Measurements from ENCODE around the gene POU2F1. TPM values are rescaled to one million over a fixed set of nuclear protein-coding genes. Genes with fewer than 3 reads are reported as not detected.
"Not testable (repeated sequence)": the region's sequence is repeated elsewhere in the genome, so short reads cannot be mapped to it uniquely, and the experiment has no call there.

POU2F1 gene
- total and polyA plus RNA-seq, 2 experiments from 2014 or later: 9.2 to 21.9 TPM

DNA sequence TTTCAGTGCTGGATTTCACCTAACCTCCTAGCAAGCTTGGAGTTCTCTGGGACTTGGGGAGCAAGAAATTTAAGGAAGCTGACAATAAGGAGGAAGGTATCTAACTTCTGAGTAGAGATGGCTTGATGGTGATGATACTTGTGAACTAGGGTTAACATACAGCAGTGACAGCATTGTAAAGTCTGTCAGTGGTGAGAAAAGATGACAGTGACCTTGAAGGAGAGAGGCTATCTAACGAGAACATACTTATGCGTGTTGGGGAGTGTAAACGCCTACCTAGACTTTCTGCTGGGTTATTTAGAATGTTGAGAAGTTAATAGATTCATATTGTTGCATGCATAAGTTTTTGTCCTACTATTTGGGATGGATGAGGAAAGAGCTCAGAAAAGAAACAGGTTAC is 16.3 kb downstream of the POU2F1 start:
- no peak for DNase-seq (ENCODE audit: low read depth in 1 of 2, low spot score in 1 of 2)
- Histone ChIP-seq H3K27ac (peak overlapping the region; percentile 28), H3K9me3 (ENCODE audit: low read depth) (no peaks in the 10 kb centered on the region), H3K4me3 (no peak overlapping the region), H3K27me3 (no peaks in the 10 kb centered on the region), H3K36me3 (no peaks in the 10 kb centered on the region), H3K4me1 (ENCODE audit: low read depth) (peaks cover 10% of the 10 kb centered on the region)
- TF ChIP-seq, protein P1, sequence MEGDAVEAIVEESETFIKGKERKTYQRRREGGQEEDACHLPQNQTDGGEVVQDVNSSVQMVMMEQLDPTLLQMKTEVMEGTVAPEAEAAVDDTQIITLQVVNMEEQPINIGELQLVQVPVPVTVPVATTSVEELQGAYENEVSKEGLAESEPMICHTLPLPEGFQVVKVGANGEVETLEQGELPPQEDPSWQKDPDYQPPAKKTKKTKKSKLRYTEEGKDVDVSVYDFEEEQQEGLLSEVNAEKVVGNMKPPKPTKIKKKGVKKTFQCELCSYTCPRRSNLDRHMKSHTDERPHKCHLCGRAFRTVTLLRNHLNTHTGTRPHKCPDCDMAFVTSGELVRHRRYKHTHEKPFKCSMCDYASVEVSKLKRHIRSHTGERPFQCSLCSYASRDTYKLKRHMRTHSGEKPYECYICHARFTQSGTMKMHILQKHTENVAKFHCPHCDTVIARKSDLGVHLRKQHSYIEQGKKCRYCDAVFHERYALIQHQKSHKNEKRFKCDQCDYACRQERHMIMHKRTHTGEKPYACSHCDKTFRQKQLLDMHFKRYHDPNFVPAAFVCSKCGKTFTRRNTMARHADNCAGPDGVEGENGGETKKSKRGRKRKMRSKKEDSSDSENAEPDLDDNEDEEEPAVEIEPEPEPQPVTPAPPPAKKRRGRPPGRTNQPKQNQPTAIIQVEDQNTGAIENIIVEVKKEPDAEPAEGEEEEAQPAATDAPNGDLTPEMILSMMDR (IDR thresholded peaks at IDR 0.05; ENCODE audit: low read depth, low read length): no peak

- no peak for DNase-seq (ENCODE audit: low read depth in 1 of 2, low spot score in 1 of 2)
- Histone ChIP-seq H3K27me3 (no peaks in the 10 kb centered on the region), H3K36me3 (no peaks in the 10 kb centered on the region), H3K4me3 (no peak overlapping the region), H3K9me3 (ENCODE audit: low read depth) (no peaks in the 10 kb centered on the region), H3K4me1 (ENCODE audit: low read depth) (peaks cover 10% of the 10 kb centered on the region), H3K27ac (no peak overlapping the region)
- TF ChIP-seq, protein P1 (IDR thresholded peaks at IDR 0.05; ENCODE audit: low read depth, low read length): no peak
Observed at GRCh38 chr1:167238713-167239112, 18.0 kb downstream of the POU2F1 start.

DNA sequence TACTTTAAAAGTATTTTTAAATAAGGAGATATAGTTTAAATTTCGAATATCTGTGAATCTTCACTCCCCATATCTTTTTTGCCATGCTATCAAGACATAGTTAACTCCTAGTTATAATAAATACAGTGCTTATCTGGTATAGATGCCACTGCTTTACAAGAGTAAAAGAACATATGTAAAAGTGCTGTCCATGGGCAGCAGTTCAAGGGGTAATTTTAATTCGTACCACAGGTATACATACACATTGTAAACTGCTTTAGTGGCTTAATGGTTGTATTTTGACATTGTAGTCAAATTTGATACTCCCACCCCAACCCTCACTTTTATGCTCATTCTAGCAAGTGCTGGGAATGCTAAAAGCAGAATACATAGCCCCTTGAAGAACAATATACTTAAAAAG is 18.6 kb downstream of the POU2F1 start:
- no peak for DNase-seq (ENCODE audit: low read depth in 1 of 2, low spot score in 1 of 2)
- H3K27me3 ChIP-seq: no peaks in the 10 kb centered on the region
- peaks cover 10% of the 10 kb centered on the region for H3K4me1 ChIP-seq (ENCODE audit: low read depth)
- H3K36me3 ChIP-seq: no peaks in the 10 kb centered on the region
- TF ChIP-seq, protein P1 (IDR thresholded peaks at IDR 0.05; ENCODE audit: low read depth, low read length): no peak
- H3K27ac ChIP-seq: no peak overlapping the region
- no peaks in the 10 kb centered on the region for H3K9me3 ChIP-seq (ENCODE audit: low read depth)
- no peak overlapping the region for H3K4me3 ChIP-seq

DNA sequence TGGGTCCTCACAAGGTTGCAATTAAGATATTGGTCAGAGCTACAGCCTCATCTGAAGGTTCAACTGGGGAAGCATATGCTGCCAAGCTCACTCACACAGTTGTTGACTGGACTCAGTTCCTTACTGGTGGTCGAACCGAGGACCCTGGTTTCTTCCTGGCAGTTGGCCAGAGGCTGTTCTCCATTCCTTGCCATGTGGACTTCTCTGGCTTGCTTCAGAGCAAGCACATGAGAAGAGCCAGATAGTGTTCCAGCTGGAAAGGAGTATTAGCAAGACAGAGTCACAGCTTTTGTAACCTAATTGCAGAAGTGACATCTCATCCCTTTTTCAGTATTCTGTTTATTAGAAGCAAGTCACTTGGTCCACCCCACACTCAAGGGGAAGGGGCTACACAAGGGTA is 23.6 kb downstream of the POU2F1 start:
- DNase-seq (ENCODE audit: low read depth in 1 of 2, low spot score in 1 of 2): no peak
- Histone ChIP-seq H3K4me1 (ENCODE audit: low read depth) (peaks cover 19% of the 10 kb centered on the region), H3K27ac (no peak overlapping the region), H3K36me3 (no peaks in the 10 kb centered on the region), H3K27me3 (no peaks in the 10 kb centered on the region), H3K9me3 (ENCODE audit: low read depth) (no peaks in the 10 kb centered on the region), H3K4me3 (no peak overlapping the region)
- TF ChIP-seq, protein P1 (IDR thresholded peaks at IDR 0.05; ENCODE audit: low read depth, low read length): no peak

DNA sequence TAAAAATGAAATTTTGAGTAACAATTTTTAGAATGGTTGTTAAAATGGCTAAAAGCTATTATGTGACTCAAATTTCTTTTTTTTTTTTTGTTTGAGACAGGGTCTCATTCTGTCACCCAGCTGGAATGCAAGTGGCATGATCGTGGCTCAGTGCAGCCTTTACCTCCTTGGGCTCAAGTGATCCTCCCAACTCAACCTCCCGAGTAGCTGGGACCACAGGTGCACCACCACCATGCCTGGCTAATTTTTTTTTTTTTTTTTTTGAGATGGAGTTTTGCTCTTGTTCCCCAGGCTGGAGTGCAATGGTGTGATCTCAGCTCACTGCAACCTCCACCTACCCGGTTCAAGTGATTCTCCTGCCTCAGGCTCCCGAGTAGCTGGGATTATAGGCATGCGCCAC is 24.5 kb downstream of the POU2F1 start:
- not testable (repeated sequence) for H3K9me3 ChIP-seq (ENCODE audit: low read depth); H3K4me3 ChIP-seq; H3K36me3 ChIP-seq; H3K27ac ChIP-seq; DNase-seq (ENCODE audit: low read depth in 1 of 2, low spot score in 1 of 2); H3K27me3 ChIP-seq
- H3K4me1 ChIP-seq (ENCODE audit: low read depth): peaks cover 20% of the 10 kb centered on the region

DNA sequence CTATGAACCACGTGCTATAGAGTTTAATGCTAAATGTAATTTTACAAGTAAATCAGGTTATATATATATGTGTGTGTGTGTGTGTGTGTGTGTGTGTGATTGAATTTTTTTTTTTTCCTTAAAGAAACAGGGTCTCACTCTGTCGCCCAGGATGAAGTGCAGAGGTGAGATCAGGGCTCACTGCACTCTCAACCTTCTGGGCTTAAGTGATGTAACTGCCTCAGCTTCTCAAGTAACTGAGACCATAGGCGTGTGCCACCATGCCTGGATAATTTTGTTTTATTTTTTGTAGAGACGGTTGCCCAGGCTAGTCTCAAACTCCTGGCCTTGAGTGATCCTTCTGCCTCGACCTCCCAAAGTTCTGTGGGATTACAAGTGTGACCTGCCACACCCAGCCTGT is 26.3 kb downstream of the POU2F1 start:
- Histone ChIP-seq H3K4me3 (no peak overlapping the region), H3K36me3 (no peaks in the 10 kb centered on the region), H3K4me1 (ENCODE audit: low read depth) (peaks cover 20% of the 10 kb centered on the region), H3K27ac (no peak overlapping the region), H3K9me3 (ENCODE audit: low read depth) (no peaks in the 10 kb centered on the region), H3K27me3 (no peaks in the 10 kb centered on the region)
- no peak for DNase-seq (ENCODE audit: low read depth in 1 of 2, low spot score in 1 of 2)
- TF ChIP-seq, protein P1 (IDR thresholded peaks at IDR 0.05; ENCODE audit: low read depth, low read length): no peak

Data from cardiac muscle cell (in vitro differentiated cells and primary cell).